ELF-1 (cell line): ENCODE data around the gene OR2AK2.
A peak's percentile ranks its signal among the peaks of the same experiment; 100 is the strongest.

ENCODE experiments used
- DNase-seq: peaks from one replicate; pipeline ENCODE4 v3.0.0-alpha.2; 2016; ENCODE audit warnings: low read depth, low spot score

OR2AK2 gene, protein sequence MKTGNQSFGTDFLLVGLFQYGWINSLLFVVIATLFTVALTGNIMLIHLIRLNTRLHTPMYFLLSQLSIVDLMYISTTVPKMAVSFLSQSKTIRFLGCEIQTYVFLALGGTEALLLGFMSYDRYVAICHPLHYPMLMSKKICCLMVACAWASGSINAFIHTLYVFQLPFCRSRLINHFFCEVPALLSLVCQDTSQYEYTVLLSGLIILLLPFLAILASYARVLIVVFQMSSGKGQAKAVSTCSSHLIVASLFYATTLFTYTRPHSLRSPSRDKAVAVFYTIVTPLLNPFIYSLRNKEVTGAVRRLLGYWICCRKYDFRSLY

DNA sequence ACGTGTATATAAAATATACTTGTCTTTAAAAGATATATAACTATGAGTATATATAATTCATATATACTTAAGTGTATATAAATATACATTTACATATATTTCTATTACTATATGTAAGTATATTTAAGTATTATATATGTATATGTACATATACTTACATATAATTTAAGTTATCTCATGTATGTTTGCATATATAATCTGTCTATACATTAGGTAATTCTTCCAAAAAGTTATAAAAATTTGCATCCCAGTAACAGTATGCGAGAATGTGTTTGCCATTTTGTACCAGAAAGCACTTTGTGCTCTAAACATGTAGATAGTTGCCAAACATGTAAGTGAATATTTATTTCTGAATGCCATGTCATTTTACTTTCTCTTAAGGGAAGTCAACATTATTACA lies at the start of gene OR2AK2:
Gene OR2AK2, plus strand, starts transcription at position 301 of the 400 bp plus-strand sequence. CDS start 144 bp downstream, outside the sequence.
- no peak for DNase-seq

DNA sequence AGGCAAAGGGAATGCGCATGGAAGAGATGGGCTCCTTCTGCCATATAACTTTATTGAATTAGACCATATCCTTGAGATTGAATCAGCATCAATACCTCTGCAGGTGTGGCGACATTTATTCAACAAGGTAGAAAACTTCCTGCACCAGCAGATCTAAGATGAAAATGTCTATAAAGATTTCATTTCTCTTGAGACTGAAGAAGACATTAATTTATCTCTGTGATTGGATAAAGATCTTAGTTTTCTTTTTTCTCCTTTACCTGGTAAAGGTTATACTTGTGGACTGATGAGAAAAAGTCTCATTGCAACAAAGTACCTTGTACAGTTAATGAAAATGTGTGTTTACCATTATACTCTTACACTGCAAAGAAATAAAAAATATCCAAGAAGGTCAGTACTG lies 45.1 kb upstream of the OR2AK2 start, which contains the start of gene OR2T8:
Gene OR2T8, plus strand, starts transcription at position 301 of the 400 bp plus-strand sequence. CDS start 766 bp downstream, outside the sequence.
- DNase-seq = no peak

DNA sequence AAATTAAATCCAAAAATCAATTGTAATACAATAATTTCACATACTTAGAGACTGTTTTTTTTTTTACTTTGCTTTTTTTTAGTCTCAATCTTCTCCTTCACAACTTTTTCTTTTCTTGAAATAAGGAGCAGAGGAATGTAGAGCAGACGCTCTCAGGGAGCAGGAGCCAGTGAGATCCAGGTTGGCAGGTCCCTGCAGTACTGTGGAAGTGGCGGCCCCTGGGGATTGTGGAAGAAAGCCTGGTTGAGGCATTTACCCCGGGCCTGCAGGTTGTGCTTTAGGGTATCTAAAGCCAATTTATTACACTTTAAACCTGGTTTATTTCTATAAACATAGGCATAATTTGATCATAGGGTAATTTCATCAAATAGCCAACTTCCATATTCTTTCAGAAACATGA lies 41.1 kb upstream of the OR2AK2 start:
- no peak for DNase-seq

DNA sequence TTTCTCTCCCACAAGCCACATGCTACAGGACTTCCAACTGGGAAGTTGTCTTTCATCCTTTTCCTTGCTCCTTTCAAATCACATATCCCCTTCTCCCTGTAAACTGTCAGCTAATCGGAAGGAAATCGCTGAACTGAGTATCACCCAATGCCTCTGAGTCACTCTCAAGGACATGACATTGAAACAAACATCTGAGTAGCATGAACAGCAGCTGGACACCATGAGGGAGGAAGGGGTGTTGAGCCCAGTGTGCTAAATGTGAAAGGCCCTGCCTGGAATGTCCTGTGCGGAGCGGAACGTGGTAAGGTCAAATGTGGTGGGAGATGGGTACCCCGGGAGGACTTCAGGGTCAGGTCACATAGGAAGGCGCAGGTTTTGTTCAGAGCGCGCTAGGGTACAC lies 40.2 kb upstream of the OR2AK2 start, which contains the start of gene OR2AJ1:
Gene OR2AJ1, plus strand, starts transcription at position 22 of the 400 bp plus-strand sequence. CDS start 8,880 bp downstream, outside the sequence.
- no peak for DNase-seq

- no peak for DNase-seq
These were observed 31.0 kb upstream of the OR2AK2 start for GRCh38 chr1:247933989-247934388.

- no peak for DNase-seq
These were observed 29.3 kb upstream of the OR2AK2 start for GRCh38 chr1:247935781-247936180.

DNA sequence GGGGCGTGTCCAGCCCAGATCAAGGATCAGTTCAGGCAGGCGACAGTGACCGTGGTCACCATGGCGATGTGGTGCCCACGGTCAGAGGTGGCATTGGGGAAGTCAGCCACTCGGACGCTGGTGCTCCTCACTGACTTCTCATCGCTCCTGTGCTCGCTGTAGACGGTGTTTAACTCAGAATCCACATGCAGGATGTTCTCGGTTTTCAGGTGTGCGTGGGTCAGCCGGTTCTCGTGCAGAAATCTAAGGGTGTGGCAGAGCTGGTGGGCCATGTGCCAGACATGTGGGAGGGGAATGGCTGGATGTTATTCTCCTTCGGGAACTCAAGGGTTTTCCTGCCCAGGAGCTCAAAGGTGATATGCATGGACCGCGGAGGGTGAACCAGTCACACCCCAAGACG lies 28.6 kb upstream of the OR2AK2 start:
- DNase-seq = no peak

- peak; percentile 98 for DNase-seq
These were observed 27.9 kb upstream of the OR2AK2 start for GRCh38 chr1:247936965-247937734.

- no peak for DNase-seq
These were observed 22.4 kb upstream of the OR2AK2 start for GRCh38 chr1:247942624-247943023.

- DNase-seq = no peak
These were observed 16.5 kb upstream of the OR2AK2 start, which contains the start of gene OR2L8 for GRCh38 chr1:247948558-247948957. Gene OR2L8 (plus strand): TSS chr1:247948858. CDS start chr1:247948858, 0 bp downstream.

DNA sequence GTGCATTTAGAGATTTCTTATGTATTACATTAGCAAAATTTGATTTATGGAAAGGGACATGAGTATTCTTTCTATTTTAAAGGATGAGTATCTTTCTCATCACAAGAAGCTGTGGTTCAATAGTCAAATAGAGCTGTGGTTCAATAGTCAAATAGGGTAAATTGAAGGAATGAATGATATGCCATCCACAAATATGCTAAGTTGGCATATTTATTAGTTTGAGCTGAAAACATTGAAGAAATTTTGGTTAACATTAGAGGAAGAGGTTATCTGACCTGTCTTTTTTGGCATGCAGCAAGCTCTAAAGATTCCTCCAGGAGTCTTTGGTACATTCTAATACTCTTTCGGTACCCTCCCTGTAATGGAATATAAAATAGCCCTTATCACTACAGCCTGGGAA lies 11.6 kb upstream of the OR2AK2 start:
- DNase-seq = no peak

DNA sequence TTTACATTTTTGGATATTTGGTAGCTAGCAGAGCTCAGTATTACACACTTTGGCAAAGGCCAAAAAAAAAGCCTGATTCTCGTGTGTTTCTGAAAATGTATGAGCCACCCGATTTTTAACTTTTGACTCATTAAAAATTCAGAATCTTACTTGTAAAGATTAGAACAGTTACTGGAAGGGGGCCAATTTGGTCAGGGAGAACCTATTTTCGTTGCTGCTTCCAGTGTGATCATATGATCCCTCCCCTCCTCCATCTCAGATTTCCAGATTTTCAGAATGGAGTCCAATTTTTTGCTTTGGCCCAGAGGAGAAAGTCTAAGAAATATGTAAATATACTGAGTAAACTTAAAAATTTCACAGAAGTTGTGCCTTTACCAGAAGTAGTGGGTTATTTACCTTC lies 3.2 kb upstream of the OR2AK2 start:
- no peak for DNase-seq

DNA sequence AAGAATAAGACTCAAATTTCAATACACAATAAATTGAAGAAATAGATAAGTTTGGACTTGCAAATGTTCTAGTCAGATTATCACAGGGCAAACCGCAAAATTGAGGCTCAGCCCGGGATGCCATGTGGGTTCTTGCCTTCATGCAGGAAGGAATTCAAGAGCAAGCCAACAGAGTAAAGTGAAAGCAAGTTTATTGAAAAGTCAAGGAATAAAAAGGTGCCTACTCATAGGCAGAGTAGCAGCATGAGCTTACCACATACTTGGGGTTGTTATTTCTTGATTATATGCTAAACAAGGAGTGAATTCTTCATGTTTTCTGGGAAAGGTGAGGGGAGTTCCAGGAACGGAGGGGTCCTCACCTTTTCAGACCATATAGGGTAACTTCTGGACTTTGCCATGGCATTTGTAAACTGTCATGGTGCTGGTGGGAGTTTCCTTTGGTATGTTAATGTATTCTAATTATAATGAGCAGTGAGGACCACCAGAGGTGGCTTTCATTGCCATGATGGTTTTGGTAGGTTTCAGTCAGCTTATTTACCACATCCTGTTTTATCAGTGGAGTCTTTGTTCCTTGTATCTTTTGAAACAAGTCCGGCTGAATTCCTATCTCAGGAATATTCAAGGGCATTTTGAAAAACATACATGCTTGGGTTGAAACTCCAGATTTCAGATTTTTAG lies 2.0 kb upstream of the OR2AK2 start:
- no peak for DNase-seq

- DNase-seq = no peak
These were observed 1.6 kb downstream of the OR2AK2 start for GRCh38 chr1:247966532-247967204.

DNA sequence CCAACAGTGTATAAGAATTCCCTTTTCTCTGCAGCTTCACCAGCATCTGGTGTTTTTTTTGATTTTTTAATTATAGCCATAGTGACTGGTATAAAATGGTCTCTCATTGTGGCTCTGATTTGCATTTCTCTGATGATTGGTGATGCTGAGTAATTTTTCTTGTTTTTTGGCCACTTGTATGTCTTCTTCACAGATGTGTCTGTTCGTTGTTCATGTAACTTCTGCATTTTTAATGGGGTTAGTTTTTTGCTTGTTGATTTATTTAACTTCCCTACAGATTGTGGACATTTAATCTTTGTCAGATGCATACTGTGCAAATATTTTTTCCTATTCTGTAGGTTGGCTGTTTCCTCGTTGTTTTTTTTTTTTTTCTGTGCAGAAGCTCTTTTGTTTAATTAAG lies 28.0 kb downstream of the OR2AK2 start:
- no peak for DNase-seq

DNA sequence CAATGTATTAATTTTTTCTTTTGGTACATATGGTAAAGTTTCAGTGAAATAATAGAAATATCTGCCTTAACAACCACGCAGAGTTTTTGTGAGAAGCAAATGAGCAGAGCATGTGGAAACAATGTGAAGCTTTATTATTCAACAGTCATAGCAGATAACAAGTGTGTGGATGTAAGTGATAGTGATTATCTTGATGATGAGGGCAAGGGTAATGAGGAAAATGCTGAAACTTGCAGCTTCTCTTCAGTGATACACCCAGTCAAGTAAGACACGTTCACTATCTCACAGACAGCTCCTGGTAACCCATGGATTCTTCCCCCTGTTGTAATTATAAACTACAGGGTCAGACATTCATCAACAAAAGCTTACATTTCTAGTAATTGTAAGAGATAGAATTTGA lies 33.8 kb downstream of the OR2AK2 start:
- no peak for DNase-seq

GRCh38 chr1:248000169-248000568 lies 35.1 kb downstream of the OR2AK2 start:
- DNase-seq = no peak

DNA sequence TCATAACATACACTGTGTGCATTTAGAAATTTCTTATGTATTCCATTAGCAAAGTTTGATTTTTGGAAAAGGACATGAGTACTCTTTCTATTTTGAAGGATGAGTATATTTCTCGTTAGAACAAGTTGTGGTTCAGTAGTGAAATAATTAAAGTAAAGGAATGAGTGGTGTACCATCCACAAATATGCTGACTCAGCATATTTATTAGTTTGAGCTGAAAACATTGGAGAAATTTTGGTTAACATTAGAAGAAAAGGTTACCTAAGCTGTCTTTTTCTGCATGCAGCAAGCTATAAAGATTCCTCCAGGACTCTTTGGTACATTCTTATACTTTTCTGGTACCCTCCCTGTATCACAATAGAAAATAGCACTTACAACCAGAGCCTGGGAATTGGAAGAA lies 42.7 kb downstream of the OR2AK2 start:
- DNase-seq = no peak

DNA sequence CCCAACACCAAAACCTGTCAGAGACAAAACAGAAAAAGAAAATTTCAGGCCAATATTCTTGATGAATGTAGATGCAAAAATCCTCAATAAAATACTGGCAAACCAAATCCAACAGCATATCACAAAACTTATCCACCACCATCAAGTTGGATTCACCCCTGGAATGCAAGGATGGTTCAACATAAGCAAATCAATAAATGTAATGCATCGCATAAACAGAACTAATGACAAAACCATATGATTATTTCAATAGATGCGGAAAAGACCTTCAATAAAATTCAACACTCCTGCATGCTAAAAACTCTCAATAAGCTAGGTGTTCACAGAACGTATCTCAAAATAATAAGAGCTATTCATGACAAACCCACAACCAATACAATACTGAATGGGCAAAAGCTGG lies 44.6 kb downstream of the OR2AK2 start:
- no peak for DNase-seq

DNA sequence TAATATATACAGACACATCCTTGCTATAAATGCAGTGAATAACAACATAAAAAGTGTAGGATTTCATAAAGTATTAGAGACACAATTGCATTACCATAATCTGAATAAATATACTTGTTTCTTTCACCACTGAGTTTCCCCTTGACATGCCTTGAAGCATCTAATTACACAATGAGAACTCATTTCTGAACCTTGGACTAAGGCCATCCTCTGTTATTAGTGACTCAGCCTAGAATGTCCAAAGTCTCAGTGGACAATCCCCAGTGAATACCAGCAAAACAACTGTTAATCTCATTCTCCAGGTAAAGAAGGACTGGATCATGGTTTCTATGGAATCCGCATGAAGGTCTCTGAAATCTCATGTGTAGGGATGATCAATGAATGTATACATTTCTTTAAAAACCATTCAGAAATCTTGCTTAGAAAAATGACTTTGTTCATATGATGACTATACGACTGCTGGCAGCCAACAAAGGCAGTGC lies 48.2 kb downstream of the OR2AK2 start, which contains the start of gene OR2L5:
Gene OR2L5, plus strand, starts transcription at position 432 of the 482 bp plus-strand sequence. CDS start 8,288 bp downstream, outside the sequence.
- DNase-seq = no peak

DNA sequence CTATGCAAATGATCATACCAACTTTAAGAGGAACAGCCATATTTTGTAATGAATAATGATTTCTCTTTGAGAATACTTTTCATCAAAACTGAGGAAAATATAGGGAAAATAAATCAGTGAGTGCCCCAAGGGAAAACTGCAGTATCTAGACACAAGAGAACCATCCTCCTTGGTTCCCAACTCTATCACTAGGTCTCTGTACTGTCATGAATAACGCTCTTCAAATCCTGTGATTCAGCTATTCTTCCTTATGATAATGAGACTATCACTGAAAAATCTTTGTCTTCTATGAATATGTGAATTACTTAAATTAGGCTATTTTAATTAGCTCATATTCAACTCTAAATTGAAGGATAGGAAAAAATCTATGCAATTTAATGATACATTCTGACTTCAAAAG lies 50.8 kb downstream of the OR2AK2 start:
- no peak for DNase-seq
